Neural progenitor cell (in vitro differentiated cells): ENCODE measurements around the gene MAGEA11.

Source experiments
- EZH2 ChIP-seq: fragments of 200-600 bp; sonication (generic); IDR thresholded peaks from 2 replicates; pipeline ENCODE4 v1.6.1; 2017; ENCODE audit warnings: antibody characterized with exemption, mild to moderate bottlenecking, moderate library complexity
- EZH2phosphoT487 ChIP-seq: fragments of 200-600 bp; sonication (generic); IDR thresholded peaks from 2 replicates; pipeline ENCODE4 v1.6.1; 2017; ENCODE audit warnings: antibody characterized with exemption
- TF ChIP-seq, protein P1 (sequence below): fragments of 200-600 bp; sonication (generic); IDR thresholded peaks from 2 replicates; pipeline ENCODE4 v1.5.1; 2017; ENCODE audit warnings: antibody characterized with exemption, mild to moderate bottlenecking

DNA sequence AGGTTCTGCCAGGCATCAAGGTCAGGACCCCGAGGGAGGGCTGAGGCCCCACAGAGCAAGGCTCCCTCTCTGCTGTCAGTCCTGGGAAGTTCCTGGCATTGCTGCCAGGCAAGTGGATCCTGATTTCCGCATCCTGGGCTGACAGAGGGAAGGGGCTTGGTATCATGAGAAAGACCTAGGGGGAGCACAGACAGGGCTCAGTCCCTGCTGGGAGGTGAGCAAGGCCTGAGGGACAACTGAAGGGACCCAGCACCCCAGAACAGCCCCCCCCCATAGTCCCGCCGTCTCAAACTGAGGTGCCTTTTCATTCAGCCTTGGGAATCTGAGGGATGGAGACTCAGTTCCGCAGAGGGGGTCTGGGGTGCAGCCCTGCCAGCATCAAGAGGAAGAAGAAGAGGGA is 971 bp downstream of the MAGEA11 start:
- no peak for TF ChIP-seq EZH2
- TF ChIP-seq, protein P1, sequence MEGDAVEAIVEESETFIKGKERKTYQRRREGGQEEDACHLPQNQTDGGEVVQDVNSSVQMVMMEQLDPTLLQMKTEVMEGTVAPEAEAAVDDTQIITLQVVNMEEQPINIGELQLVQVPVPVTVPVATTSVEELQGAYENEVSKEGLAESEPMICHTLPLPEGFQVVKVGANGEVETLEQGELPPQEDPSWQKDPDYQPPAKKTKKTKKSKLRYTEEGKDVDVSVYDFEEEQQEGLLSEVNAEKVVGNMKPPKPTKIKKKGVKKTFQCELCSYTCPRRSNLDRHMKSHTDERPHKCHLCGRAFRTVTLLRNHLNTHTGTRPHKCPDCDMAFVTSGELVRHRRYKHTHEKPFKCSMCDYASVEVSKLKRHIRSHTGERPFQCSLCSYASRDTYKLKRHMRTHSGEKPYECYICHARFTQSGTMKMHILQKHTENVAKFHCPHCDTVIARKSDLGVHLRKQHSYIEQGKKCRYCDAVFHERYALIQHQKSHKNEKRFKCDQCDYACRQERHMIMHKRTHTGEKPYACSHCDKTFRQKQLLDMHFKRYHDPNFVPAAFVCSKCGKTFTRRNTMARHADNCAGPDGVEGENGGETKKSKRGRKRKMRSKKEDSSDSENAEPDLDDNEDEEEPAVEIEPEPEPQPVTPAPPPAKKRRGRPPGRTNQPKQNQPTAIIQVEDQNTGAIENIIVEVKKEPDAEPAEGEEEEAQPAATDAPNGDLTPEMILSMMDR = no peak
- TF ChIP-seq EZH2phosphoT487 = no peak
